Dedifferentiated amniotic fluid mesenchymal stem cell (primary cell): Measurements from ENCODE around the gene PANK4.
"Not testable (repeated sequence)": the region's sequence is repeated elsewhere in the genome, so short reads cannot be mapped to it uniquely, and the experiment has no call there.

Experiments
- DNase-seq: peaks from one replicate; pipeline ENCODE4 v3.0.0-alpha.2; 2016; ENCODE audit errors: extremely low spot score

PANK4 gene

GRCh38 chr1:2525920-2526823 is at the start of gene PANK4:
TSS of gene PANK4 (minus strand) at chr1:2526596. CDS start at chr1:2526587, 9 bp downstream.
- DNase-seq, result peak; percentile 90

DNA sequence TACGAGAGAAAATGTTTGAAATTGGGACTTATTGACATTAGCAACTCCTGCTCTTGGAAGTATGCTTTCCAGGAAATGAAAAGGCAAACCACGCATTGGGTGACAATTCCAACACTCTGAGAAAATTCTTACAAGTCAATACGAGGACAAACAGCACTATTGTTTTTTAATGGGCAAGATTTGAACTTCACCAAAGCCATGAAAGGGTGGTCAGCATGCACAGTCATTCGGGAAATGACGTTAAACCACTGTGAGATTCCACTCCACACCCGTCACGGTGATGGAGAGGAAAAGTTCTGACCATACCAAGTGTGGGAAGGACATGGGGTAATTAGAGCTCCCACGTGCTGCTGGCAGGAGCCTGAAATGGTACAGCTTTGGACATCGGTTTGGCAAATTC is 48.0 kb upstream of the PANK4 start:
- DNase-seq, result no peak

- DNase-seq, result no peak
Observed at GRCh38 chr1:2573250-2573920, 47.0 kb upstream of the PANK4 start.

DNA sequence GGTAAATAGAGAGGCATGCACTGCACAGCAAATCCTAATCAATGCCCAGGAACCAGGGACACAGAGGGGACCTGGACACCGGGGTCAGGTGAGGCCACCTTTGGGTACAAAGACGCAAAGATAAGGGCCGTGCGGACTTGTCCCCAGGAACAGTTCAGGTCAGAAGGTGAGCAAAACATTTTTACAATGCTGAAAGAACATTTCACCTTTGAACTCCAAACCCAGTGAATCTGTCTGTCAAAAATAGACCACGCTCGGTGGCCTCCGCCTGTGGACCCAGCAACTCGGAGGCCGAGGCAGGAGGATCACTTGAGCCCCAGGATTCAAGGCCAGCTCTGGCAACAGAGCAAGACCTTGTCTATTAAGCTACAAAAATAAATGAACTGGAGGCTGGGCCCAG is 45.0 kb upstream of the PANK4 start:
- no peak for DNase-seq

DNA sequence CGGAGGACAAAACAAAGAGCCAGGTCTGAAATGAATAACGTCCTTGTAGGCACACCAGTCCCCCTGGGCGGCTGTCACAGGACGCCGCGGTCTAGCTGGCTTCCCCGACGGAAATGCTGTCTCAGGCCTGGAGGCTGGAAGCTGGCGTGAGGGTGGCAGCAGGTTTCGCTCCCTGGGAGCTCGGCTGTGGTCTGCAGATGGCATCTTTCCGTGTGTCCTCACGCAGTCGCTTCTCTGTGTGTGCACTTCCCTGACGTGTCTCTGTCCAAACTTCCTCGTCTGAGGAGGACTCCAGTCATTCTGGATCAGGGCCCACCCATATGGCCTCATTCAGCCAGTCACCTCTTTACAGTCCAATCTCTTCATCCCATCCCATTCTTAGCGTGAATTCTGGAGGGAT is 43.9 kb upstream of the PANK4 start:
- no peak for DNase-seq

DNA sequence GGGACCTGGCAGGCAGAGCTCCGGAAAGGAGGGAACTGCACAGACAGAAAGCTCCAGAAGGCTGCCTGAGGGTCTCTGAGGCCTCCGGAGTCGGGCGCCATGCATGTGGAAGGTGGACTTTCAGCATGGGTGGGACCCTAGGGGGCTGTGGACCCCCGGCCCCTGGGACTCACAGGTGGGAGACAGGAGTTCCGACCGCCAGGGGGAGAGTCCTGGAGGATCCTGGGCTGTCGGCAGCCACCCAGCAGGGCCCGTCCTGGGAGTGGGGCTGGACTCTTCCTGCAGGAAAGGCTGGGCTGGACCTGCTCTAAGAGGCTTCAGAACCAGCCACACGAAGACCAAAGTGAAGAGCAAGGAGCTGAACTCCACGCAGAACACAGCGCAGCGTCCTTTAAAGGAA is 43.3 kb upstream of the PANK4 start:
- not testable (repeated sequence) for DNase-seq

DNA sequence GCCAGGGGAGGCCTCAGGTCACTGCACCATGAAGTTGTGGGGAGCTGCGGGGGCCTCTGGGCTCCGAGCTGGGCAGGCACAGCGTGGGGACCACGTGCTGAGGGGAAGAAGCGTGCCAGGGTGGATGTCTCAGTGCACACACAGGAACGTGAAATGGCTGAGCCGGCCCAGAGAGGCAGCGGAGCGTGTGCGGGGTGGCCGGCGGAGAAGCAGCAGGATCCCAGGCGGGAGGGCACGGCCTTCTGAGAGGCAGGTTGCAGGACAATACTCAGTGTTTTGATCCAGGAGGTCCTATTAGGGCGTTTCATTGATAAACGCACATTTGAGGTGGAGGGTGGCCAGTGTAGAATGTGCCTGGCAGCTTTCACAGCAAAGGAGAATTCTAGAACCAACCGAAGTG is 42.7 kb upstream of the PANK4 start:
- DNase-seq, result no peak

DNA sequence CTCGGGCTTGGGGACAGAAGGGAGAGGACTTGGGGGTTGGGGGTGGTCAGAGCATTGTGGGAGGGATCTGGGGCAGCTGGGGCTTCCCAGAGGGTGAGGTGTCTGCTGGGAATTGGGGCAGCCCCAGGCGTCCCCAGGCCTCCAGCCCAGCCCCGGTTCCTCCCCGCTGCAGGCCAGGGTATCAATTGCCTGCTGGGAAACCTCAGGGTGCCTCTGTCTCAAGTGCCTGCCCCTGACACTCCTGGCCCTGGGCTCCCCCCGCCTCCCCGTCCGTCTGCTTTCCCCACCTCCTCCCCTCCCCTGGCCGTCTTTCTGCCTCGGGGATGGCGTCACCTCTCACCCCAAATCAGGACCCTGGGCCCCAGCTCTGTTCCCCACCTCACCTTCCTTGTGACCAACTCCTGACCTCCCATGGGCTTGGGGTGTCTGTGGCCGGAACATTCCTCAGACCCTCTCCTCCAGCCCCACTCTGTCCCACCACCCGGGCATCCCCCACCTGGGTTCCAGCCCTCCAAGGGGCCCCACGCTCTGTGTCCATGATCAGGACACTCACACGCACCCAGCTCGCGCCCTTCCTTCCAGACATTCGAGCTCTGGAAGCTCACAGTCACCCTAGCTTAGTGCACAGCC is 41.9 kb upstream of the PANK4 start:
- not testable (repeated sequence) for DNase-seq

GRCh38 chr1:2567083-2567679 is 40.8 kb upstream of the PANK4 start:
- no peak for DNase-seq

- DNase-seq, result no peak
Observed at GRCh38 chr1:2566101-2567045, 40.0 kb upstream of the PANK4 start.

DNA sequence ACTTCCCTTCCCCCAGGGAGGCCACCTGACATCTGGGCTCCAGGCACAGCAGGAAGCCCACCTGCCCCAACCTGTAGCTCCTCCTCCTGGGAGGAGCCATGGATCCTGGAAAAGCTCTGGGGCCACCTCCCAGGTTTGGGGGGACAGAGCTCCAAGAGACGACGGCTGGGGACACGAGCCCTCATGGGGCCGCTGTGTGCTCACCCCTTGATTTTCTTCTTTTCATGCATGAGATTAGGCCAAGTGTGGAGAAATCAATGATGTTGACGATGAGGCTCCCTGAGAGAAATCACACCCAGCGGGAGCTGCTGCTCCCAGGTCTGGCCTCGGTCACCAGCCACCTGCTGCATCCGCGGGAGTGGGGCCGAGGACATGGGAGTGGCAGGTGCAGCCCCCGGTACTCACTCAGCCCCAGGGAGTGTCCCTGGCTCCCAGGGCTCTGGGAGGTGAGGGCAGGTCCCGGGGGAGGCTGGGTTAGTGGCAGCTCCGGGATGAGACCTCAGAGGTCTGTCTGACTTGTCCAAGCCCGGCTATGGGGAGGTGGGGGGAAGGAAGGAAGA is 38.5 kb upstream of the PANK4 start:
- DNase-seq, result no peak

GRCh38 chr1:2564006-2564814 is 37.8 kb upstream of the PANK4 start:
- no peak for DNase-seq

DNA sequence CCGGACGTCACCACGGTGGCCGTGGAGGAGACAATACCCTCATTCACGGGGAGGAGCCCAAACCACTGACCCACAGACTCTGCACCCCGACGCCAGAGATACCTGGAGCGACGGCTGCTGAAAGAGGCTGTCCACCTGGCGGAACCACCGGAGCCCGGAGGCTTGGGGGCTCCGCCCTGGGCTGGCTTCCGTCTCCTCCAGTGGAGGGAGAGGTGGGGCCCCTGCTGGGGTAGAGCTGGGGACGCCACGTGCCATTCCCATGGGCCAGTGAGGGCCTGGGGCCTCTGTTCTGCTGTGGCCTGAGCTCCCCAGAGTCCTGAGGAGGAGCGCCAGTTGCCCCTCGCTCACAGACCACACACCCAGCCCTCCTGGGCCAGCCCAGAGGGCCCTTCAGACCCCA is 36.8 kb upstream of the PANK4 start:
- DNase-seq, result no peak

- DNase-seq, result no peak
Observed at GRCh38 chr1:2561898-2562895, 35.8 kb upstream of the PANK4 start.

DNA sequence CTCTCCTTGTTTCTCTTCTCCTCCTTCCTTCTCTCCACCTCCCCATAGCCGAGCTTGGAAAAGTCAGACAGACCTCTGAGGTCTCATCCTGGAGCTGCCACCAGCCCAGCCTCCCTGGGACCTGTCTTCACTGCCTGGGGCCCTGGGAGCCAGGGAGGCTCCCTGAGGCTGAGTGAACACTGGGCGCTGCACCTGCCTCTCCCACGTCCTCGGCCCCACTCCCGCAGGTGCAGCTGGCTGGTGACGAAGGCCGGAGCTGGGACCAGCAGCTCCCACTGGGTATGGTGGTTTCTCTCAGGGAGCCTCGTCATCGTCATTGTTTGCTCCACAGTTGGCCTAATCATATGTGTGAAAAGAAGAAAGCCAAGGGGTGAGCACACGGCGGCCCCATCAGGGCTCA is 35.0 kb upstream of the PANK4 start:
- no peak for DNase-seq

DNA sequence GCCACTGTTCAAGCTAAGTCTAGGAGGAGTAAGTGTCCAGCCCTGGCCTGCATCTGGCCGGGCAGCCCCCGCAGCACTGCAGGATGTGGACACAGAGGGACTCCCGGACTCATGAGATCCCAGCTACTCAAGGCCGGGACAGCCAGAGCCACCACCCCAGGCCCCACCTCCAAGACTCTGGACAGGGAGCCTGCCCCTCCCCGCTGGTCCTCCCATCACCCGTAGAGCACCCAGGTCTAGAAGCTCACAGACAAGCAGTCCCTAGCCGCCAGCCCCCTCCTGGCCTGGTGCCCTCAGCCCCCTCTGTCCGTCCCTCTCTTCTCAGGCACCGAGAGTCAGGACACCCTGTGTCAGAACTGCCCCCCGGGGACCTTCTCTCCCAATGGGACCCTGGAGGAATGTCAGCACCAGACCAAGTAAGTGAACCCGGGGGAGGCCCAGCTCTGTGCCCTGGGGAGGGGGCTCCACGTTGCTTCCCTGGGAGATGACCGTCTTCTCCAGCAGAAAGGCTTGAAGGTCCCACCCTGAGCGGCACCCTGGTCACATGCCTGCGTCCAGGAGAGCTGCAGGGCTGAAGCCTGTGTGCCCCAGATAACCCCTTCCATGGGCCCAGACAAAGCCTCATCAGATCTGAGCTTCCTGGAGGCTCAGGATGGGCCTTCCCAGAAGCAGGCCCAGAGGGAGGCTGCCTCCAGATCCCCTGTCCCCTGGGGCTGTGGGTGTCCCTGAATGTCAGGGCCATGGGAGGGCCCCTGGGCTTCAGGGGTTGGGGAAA is 34.1 kb upstream of the PANK4 start:
- DNase-seq, result no peak

- DNase-seq, result no peak
Observed at GRCh38 chr1:2559509-2560298, 33.3 kb upstream of the PANK4 start.
